Measurements from ENCODE around the gene TUBA8.

Gene TUBA8

DNA sequence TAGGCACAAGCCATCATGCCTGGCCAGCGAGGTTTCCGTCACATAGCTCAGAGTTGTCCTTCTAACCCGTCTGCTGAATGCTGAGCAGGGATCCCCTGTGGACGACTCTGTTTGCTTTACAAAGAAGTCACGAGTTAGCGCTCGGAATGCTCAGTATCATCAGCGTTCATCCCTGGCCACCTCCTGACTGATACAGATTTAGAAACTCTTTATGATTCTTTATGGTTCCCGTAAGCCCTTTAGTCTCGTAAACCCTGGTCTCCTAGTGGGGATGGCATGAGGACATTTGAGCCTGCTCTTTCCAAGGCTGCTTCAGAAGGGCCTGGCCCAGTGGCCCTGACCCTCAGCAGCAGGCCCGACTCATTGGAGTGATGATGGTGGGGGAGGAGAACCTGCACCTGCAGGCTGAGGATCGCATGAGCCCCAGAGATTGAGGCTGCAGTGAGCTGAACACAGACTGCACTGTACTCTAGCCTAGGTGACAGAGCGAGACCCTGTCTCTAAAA is 23.2 kb upstream of the TUBA8 start:
- Histone ChIP-seq H3K79me2 (ENCODE audit: insufficient read depth, low read length) (no peaks in the 10 kb centered on the region), H3K27ac (ENCODE audit: low read depth, low read length, poor library complexity, severe bottlenecking) (no peak overlapping the region), H3K4me1 (ENCODE audit: insufficient read depth, low read length, severe bottlenecking) (peaks cover 5% of the 10 kb centered on the region), H3K9me2 (ENCODE audit: low read depth, low read length) (no peaks in the 10 kb centered on the region), H3K4me3 (ENCODE audit: low read depth, low read length, poor library complexity, severe bottlenecking) (no peak overlapping the region), H3K4me2 (ENCODE audit: low read length) (no peak overlapping the region), H3K36me3 (ENCODE audit: insufficient read depth, low read length) (peaks cover 79% of the 10 kb centered on the region), H2AFZ (ENCODE audit: low read length) (no peak overlapping the region), H3K27me3 (ENCODE audit: insufficient read depth, low read length) (no peaks in the 10 kb centered on the region), H3F3A (ENCODE audit: insufficient read depth, low read length) (no peaks in the 10 kb centered on the region), H3K9me3 (ENCODE audit: low read length) (no peaks in the 10 kb centered on the region), H4K20me1 (ENCODE audit: insufficient read depth, low read length) (no peaks in the 10 kb centered on the region), H3K9ac (ENCODE audit: low read length) (no peak overlapping the region)
- TF ChIP-seq EZH2 (IDR thresholded peaks at IDR 0.05; ENCODE audit: borderline replicate concordance, low read length): no peak
- TF ChIP-seq, protein P1, sequence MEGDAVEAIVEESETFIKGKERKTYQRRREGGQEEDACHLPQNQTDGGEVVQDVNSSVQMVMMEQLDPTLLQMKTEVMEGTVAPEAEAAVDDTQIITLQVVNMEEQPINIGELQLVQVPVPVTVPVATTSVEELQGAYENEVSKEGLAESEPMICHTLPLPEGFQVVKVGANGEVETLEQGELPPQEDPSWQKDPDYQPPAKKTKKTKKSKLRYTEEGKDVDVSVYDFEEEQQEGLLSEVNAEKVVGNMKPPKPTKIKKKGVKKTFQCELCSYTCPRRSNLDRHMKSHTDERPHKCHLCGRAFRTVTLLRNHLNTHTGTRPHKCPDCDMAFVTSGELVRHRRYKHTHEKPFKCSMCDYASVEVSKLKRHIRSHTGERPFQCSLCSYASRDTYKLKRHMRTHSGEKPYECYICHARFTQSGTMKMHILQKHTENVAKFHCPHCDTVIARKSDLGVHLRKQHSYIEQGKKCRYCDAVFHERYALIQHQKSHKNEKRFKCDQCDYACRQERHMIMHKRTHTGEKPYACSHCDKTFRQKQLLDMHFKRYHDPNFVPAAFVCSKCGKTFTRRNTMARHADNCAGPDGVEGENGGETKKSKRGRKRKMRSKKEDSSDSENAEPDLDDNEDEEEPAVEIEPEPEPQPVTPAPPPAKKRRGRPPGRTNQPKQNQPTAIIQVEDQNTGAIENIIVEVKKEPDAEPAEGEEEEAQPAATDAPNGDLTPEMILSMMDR (IDR thresholded peaks at IDR 0.05; ENCODE audit: low read length): no peak

DNA sequence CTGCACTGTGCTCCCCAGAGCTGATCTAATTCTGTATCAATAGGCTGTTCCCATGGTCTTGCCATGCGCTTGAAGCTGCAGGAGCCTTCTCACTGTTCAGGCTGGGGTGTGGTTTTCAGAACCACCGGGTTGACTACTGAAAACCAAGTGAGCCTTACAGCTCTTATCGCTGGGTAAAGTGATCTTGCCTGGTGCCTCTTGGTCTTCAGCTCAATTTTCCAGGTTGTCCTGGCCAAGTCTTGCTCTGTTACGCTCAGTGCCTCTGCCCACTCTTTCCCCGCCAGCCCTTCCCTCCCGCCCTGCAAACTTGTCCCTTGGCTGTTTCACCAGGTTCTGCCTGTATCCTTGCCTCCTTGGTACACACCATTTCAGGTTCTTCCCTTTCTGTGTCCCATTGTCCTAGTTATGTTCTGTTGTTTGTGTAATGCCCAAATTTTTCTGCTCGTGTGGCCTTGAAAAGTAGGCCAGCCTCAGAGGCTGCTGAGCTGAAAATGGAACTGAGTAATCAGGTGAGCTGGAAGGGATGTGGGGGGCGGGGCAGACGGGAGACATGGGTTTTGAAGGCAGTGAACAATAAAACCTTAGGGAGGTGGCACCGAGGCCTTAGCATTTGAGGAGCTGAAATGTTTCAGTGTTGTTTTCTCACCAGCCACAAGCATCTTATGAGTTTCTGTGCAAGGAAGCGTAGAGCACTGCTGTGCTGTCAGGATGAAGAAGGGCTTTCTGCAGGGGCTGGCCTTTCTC is 21.6 kb upstream of the TUBA8 start:
- peaks cover 63% of the 10 kb centered on the region for H3K36me3 ChIP-seq (ENCODE audit: insufficient read depth, low read length)

DNA sequence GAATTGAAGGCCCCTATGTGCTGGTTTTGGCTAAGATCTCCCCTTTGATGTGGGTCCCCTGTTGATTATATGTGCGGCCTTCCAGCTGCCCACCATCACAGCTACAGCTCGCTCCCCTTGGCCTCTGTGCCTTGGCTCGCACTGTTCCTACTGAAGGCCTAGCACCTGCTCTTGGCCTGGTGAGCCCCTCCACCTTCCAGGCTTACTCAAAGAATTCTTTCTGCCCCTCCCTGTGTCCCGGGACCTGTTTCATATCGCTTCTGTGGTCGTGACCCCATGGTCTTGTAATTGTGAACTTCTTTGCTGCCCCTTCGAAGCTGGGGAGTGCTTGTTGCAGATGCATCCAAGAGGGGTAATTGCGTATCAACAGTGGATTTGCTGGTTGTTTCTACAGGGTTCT is 20.3 kb upstream of the TUBA8 start:
- TF ChIP-seq EZH2 (IDR thresholded peaks at IDR 0.05; ENCODE audit: borderline replicate concordance, low read length): no peak
- peaks cover 60% of the 10 kb centered on the region for H3K36me3 ChIP-seq (ENCODE audit: insufficient read depth, low read length)

More for the DNA sequence above, 21.6 kb upstream of the TUBA8 start:
- H3K4me1 ChIP-seq (ENCODE audit: insufficient read depth, low read length, severe bottlenecking): peaks cover 5% of the 10 kb centered on the region
- no peak overlapping the region for H2AFZ ChIP-seq (ENCODE audit: low read length)
- H3F3A ChIP-seq (ENCODE audit: insufficient read depth, low read length): no peaks in the 10 kb centered on the region
- H3K9ac ChIP-seq (ENCODE audit: low read length): no peak overlapping the region
- H3K4me3 ChIP-seq (ENCODE audit: low read depth, low read length, poor library complexity, severe bottlenecking): no peak overlapping the region
- H4K20me1 ChIP-seq (ENCODE audit: insufficient read depth, low read length): no peaks in the 10 kb centered on the region
- no peaks in the 10 kb centered on the region for H3K27me3 ChIP-seq (ENCODE audit: insufficient read depth, low read length)
- H3K79me2 ChIP-seq (ENCODE audit: insufficient read depth, low read length): no peaks in the 10 kb centered on the region
- H3K4me2 ChIP-seq (ENCODE audit: low read length): no peak overlapping the region
- H3K9me2 ChIP-seq (ENCODE audit: low read depth, low read length): no peaks in the 10 kb centered on the region
- TF ChIP-seq, protein P1 (IDR thresholded peaks at IDR 0.05; ENCODE audit: low read length): no peak
- TF ChIP-seq EZH2 (IDR thresholded peaks at IDR 0.05; ENCODE audit: borderline replicate concordance, low read length): no peak
- H3K9me3 ChIP-seq (ENCODE audit: low read length): no peaks in the 10 kb centered on the region
- H3K27ac ChIP-seq (ENCODE audit: low read depth, low read length, poor library complexity, severe bottlenecking): no peak overlapping the region

More for the DNA sequence above, 20.3 kb upstream of the TUBA8 start:
- no peak overlapping the region for H2AFZ ChIP-seq (ENCODE audit: low read length)
- H3K4me1 ChIP-seq (ENCODE audit: insufficient read depth, low read length, severe bottlenecking): peaks cover 5% of the 10 kb centered on the region
- no peaks in the 10 kb centered on the region for H3F3A ChIP-seq (ENCODE audit: insufficient read depth, low read length)
- H3K79me2 ChIP-seq (ENCODE audit: insufficient read depth, low read length): no peaks in the 10 kb centered on the region
- no peaks in the 10 kb centered on the region for H4K20me1 ChIP-seq (ENCODE audit: insufficient read depth, low read length)
- no peaks in the 10 kb centered on the region for H3K9me2 ChIP-seq (ENCODE audit: low read depth, low read length)
- no peak overlapping the region for H3K4me3 ChIP-seq (ENCODE audit: low read depth, low read length, poor library complexity, severe bottlenecking)
- H3K27ac ChIP-seq (ENCODE audit: low read depth, low read length, poor library complexity, severe bottlenecking): no peak overlapping the region
- H3K4me2 ChIP-seq (ENCODE audit: low read length): no peak overlapping the region
- no peaks in the 10 kb centered on the region for H3K9me3 ChIP-seq (ENCODE audit: low read length)
- H3K9ac ChIP-seq (ENCODE audit: low read length): no peak overlapping the region
- no peaks in the 10 kb centered on the region for H3K27me3 ChIP-seq (ENCODE audit: insufficient read depth, low read length)
